HCT116 (cell line): Measurements from ENCODE around the gene IPP.

Source experiments
- CEBPB ChIP-seq: IDR thresholded peaks from 2 replicates; pipeline ENCODE4 v1.6.1; 2012; ENCODE audit warnings: low read depth
- CTCF ChIP-seq, 3 experiments: fragments of 200-600 bp in 1 of 3; sonication (generic) in 1 of 3; IDR thresholded peaks in 2 of 3; conservative IDR thresholded peaks in 1 of 3; 2 replicates each; pipeline ENCODE4 v1.5.1; 2012 to 2017; ENCODE audit warnings: low read depth in 2 of 3, low read length in 2 of 3, antibody characterized with exemption in 1 of 3, borderline replicate concordance in 1 of 3, control low read depth in 1 of 3, mild to moderate bottlenecking in 1 of 3, mixed read lengths in 1 of 3, mixed run types in 1 of 3, moderate library complexity in 1 of 3; ENCODE audit not compliant: insufficient read depth in 1 of 3
- FOSL1 ChIP-seq: IDR thresholded peaks from 2 replicates; pipeline ENCODE4 v1.6.1; 2012; ENCODE audit warnings: low read depth
- POLR2A ChIP-seq: IDR thresholded peaks from 2 replicates; pipeline ENCODE4 v1.7.0; 2011; ENCODE audit warnings: borderline replicate concordance; ENCODE audit not compliant: insufficient read depth, insufficient read length; ENCODE audit errors: extremely low read depth
- POLR2AphosphoS5 ChIP-seq: IDR thresholded peaks from 2 replicates; pipeline ENCODE4 v1.6.1; 2011; ENCODE audit warnings: mild to moderate bottlenecking, low read depth, low read length, moderate library complexity
- SP1 ChIP-seq: IDR thresholded peaks from 2 replicates; pipeline ENCODE4 v1.6.1; 2012; ENCODE audit warnings: low read depth

DNA sequence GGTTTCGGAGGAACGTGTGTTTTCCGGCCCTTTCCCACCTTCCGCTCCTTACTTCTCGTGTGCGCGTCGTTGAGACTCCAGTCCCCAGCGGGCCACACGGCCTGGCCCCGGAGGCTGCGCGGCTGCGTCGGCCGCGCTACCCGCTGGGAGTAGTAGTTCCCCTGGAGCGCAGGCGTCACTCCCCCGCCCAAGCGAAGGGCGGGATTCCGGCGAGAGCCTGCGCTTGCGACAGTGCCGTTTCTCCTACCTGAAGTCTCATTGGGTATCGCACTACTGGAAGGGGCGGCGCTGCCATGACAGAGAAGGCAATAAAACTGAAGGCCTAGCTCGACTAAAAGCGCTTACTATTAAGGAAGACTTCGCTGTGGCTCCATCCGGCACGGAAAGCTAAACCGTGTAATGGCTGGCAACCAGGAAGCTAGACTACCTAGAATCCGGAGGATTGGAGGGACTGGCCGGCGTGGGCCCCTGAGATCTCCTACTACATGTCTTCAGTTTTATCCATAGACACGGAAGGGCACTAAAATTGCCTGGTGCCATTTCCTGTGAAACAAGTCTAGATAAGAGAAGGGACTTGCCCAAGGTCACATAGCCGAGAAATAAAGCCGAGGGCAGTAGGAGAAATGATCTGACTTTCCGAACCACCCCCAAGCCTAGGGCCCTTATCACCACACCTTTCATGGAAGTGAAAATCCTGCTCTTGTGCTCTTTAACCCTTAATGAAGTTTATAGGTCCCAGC lies 63.3 kb downstream of the IPP start:
- TF ChIP-seq SP1 (no peak), POLR2A (peak; percentile 83), CTCF (IDR thresholded peaks at IDR 0.05 in 2 of 3, conservative IDR thresholded peaks at IDR 0.05 in 1 of 3; ENCODE audit: borderline replicate concordance in 1 of 3, insufficient read depth in 1 of 3, low read depth in 2 of 3, low read length in 2 of 3) (no peak), POLR2AphosphoS5 (peak; percentile 96), CEBPB (no peak), FOSL1 (no peak)
